ENCODE data around the gene FBXL5.

DNA sequence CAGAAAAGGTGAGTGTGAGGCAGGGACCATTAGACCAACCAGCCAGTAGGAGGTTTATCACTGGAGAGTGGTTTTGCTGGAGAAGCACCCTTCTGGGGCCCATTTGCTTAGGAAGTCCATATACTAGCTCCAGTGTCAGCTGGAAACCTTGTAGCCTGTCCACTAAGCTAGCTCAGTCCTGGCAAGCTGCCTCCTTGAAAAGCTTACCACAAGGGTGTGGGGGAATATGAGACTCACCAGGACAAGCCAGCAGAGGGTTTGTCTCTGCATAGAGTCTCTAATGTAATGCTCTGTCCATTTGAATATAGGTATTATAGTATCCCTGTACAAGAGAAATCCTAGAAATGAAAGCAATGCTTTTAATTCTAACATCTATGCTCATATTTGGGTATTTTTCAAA lies 86.3 kb downstream of the FBXL5 start:
- TF ChIP-seq NRF1 (conservative IDR thresholded peaks at IDR 0.05 in 1 of 2, IDR thresholded peaks at IDR 0.05 in 1 of 2) (no peak), RBBP5 (IDR thresholded peaks at IDR 0.05; ENCODE audit: borderline replicate concordance, insufficient read depth, low read length, poor library complexity, severe bottlenecking) (no peak), EZH2 (IDR thresholded peaks at IDR 0.05; ENCODE audit: borderline replicate concordance, low read depth, low read length) (no peak), L3MBTL2 (IDR thresholded peaks at IDR 0.05) (no peak), WHSC1 (IDR thresholded peaks at IDR 0.05; ENCODE audit: low read length) (no peak), TCF7 (IDR thresholded peaks at IDR 0.05; ENCODE audit: borderline replicate concordance) (no peak), GTF2F1 (IDR thresholded peaks at IDR 0.05; ENCODE audit: low read depth, low read length) (no peak), SMAD1 (IDR thresholded peaks at IDR 0.05; ENCODE audit: low read depth, low read length, partially characterized antibody) (no peak), ERF (CRISPR knock-in tag; IDR thresholded peaks at IDR 0.05) (no peak)
- TF ChIP-seq, protein P1, sequence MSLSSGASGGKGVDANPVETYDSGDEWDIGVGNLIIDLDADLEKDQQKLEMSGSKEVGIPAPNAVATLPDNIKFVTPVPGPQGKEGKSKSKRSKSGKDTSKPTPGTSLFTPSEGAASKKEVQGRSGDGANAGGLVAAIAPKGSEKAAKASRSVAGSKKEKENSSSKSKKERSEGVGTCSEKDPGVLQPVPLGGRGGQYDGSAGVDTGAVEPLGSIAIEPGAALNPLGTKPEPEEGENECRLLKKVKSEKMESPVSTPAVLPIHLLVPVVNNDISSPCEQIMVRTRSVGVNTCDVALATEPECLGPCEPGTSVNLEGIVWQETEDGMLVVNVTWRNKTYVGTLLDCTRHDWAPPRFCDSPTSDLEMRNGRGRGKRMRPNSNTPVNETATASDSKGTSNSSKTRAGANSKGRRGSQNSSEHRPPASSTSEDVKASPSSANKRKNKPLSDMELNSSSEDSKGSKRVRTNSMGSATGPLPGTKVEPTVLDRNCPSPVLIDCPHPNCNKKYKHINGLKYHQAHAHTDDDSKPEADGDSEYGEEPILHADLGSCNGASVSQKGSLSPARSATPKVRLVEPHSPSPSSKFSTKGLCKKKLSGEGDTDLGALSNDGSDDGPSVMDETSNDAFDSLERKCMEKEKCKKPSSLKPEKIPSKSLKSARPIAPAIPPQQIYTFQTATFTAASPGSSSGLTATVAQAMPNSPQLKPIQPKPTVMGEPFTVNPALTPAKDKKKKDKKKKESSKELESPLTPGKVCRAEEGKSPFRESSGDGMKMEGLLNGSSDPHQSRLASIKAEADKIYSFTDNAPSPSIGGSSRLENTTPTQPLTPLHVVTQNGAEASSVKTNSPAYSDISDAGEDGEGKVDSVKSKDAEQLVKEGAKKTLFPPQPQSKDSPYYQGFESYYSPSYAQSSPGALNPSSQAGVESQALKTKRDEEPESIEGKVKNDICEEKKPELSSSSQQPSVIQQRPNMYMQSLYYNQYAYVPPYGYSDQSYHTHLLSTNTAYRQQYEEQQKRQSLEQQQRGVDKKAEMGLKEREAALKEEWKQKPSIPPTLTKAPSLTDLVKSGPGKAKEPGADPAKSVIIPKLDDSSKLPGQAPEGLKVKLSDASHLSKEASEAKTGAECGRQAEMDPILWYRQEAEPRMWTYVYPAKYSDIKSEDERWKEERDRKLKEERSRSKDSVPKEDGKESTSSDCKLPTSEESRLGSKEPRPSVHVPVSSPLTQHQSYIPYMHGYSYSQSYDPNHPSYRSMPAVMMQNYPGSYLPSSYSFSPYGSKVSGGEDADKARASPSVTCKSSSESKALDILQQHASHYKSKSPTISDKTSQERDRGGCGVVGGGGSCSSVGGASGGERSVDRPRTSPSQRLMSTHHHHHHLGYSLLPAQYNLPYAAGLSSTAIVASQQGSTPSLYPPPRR (CRISPR knock-in tag; IDR thresholded peaks at IDR 0.05; ENCODE audit: borderline replicate concordance) = no peak
